ENCODE results near the gene SYNPR. TPM values are rescaled to one million over a fixed set of nuclear protein-coding genes. Genes with fewer than 3 reads are reported as not detected.

The SYNPR gene
- total RNA-seq, 2 experiments from 2014 or later, result not detected

DNA sequence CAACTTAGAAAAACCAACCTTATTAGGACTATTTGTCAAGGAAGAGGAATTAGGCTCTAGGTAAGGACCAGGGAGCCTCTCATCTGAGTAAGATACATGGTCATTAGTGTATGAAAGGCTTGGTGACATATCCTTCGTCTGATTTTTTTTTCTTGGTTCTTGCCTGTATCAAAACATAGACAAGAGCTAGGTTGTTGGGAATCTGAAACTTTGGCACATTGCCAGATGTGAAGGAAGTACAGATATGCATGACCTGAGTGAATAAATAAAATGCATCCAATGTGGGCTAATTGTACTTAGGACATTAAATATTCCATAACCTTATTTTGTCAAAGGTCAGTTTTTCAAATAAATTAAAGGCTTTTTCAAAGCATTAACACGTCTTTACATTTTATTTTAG, 151.8 kb downstream of the SYNPR start:
- Mint-ChIP-seq H3K4me1 (ENCODE audit: low read depth) (no peaks in the 10 kb centered on the region), H3K27ac (no peak overlapping the region), H3K27me3 (no peaks in the 10 kb centered on the region), H3K9me3 (no peaks in the 10 kb centered on the region), H3K36me3 (ENCODE audit: low read depth) (no peaks in the 10 kb centered on the region), H3K4me3 (no peak overlapping the region)
- intact Hi-C loops (cut with DNase I, micrococcal nuclease), result no loop called here
- Histone ChIP-seq H3K4me3 (ENCODE audit: low read length) (no peak overlapping the region), H3K36me3 (ENCODE audit: insufficient read depth, low read length) (no peaks in the 10 kb centered on the region), H3K9me3 (ENCODE audit: control insufficient read depth in 1 of 2, insufficient read depth in 1 of 2, low read length in 2 of 2) (no peaks in the 10 kb centered on the region), H3K27ac (ENCODE audit: low read depth in 1 of 2, low read length in 2 of 2) (no peak overlapping the region), H3K4me1 (ENCODE audit: insufficient read depth, low read length) (no peaks in the 10 kb centered on the region), H3K27me3 (ENCODE audit: control insufficient read depth in 1 of 2, insufficient read depth in 2 of 2, low read length in 2 of 2) (no peaks in the 10 kb centered on the region)
- ChIA-PET CTCF (interaction anchor here (0.8 to 1.0 kb wide), 2 partner anchors 15 to 22 kb away, joined by 3 to 4 read pairs; no protein-coding TSS in a partner anchor), POLR2A (no interaction called here)
- TF ChIP-seq, protein P1, sequence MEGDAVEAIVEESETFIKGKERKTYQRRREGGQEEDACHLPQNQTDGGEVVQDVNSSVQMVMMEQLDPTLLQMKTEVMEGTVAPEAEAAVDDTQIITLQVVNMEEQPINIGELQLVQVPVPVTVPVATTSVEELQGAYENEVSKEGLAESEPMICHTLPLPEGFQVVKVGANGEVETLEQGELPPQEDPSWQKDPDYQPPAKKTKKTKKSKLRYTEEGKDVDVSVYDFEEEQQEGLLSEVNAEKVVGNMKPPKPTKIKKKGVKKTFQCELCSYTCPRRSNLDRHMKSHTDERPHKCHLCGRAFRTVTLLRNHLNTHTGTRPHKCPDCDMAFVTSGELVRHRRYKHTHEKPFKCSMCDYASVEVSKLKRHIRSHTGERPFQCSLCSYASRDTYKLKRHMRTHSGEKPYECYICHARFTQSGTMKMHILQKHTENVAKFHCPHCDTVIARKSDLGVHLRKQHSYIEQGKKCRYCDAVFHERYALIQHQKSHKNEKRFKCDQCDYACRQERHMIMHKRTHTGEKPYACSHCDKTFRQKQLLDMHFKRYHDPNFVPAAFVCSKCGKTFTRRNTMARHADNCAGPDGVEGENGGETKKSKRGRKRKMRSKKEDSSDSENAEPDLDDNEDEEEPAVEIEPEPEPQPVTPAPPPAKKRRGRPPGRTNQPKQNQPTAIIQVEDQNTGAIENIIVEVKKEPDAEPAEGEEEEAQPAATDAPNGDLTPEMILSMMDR (IDR thresholded peaks at IDR 0.05), result no peak
- DNase-seq, result no peak
- no peak for ATAC-seq (ENCODE audit: poor library complexity)

DNA sequence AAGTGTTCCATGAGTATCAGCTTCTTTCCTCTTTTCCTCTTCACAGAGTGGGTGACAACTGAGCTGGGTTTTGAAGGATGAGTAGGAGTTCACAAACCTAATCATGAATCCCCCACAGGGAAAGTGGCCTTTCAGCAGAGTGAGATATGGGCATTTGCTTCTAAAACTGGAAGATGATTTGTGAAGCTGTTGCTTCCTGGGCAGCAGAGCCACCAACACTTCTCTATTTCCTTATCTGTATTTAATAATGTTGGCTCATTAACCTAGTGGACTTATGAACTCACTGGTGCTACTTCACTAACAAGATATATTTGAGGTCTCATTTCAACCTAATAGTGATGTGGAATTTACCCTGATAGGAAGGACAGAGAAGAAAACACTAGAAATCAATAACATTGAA, 152.8 kb downstream of the SYNPR start:
- Histone ChIP-seq H3K36me3 (ENCODE audit: insufficient read depth, low read length) (no peaks in the 10 kb centered on the region), H3K27ac (ENCODE audit: low read depth in 1 of 2, low read length in 2 of 2) (no peak overlapping the region), H3K27me3 (ENCODE audit: control insufficient read depth in 1 of 2, insufficient read depth in 2 of 2, low read length in 2 of 2) (no peaks in the 10 kb centered on the region), H3K9me3 (ENCODE audit: control insufficient read depth in 1 of 2, insufficient read depth in 1 of 2, low read length in 2 of 2) (no peaks in the 10 kb centered on the region), H3K4me1 (ENCODE audit: insufficient read depth, low read length) (no peaks in the 10 kb centered on the region), H3K4me3 (ENCODE audit: low read length) (no peak overlapping the region)
- POLR2A ChIA-PET, result no interaction called here
- ATAC-seq (ENCODE audit: poor library complexity) (no peak), DNase-seq (no peak)
- H3K36me3 Mint-ChIP-seq (ENCODE audit: low read depth), result no peaks in the 10 kb centered on the region
- no peak overlapping the region for H3K27ac Mint-ChIP-seq
- intact Hi-C loops (cut with DNase I, micrococcal nuclease), result no loop called here
- CTCF ChIA-PET, result interaction anchor here (0.8 to 1.0 kb wide), 2 partner anchors 16 to 23 kb away, joined by 3 to 4 read pairs; no protein-coding TSS in a partner anchor
- no peaks in the 10 kb centered on the region for H3K27me3 Mint-ChIP-seq
- no peaks in the 10 kb centered on the region for H3K4me1 Mint-ChIP-seq (ENCODE audit: low read depth)
- H3K9me3 Mint-ChIP-seq, result no peaks in the 10 kb centered on the region
- TF ChIP-seq, protein P1 (IDR thresholded peaks at IDR 0.05), result no peak
- H3K4me3 Mint-ChIP-seq, result no peak overlapping the region

DNA sequence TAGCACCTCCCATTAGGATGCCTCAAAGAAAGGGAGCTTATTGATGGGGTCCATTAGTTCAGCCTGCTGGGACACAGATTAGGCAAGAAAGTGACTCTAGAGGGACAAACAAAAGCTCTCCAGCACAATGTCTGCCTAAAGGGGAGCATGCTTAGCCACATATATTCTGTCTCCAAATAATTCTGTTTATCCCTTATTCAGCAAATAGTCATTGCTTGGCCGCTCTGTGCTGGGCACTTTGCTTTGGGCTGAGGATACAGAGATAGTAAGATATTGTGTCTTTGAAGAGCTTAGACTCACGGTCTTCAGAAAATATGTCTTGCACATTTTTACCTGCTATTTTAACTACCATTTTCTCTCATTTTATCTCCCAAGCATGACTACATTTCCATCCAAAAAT, 159.8 kb downstream of the SYNPR start:
- ATAC-seq (ENCODE audit: poor library complexity), result no peak
- H3K27me3 ChIP-seq (ENCODE audit: control insufficient read depth in 1 of 2, insufficient read depth in 2 of 2, low read length in 2 of 2), result no peaks in the 10 kb centered on the region
- no peaks in the 10 kb centered on the region for H3K4me1 ChIP-seq (ENCODE audit: insufficient read depth, low read length)
- no peak overlapping the region for H3K27ac ChIP-seq (ENCODE audit: low read depth in 1 of 2, low read length in 2 of 2)
- no peak overlapping the region for H3K4me3 ChIP-seq (ENCODE audit: low read length)
- no peaks in the 10 kb centered on the region for H3K4me1 Mint-ChIP-seq (ENCODE audit: low read depth)
- H3K27me3 Mint-ChIP-seq, result no peaks in the 10 kb centered on the region
- H3K36me3 Mint-ChIP-seq (ENCODE audit: low read depth), result no peaks in the 10 kb centered on the region
- intact Hi-C loops (cut with DNase I, micrococcal nuclease), result no loop called here
- ChIA-PET CTCF (no interaction called here), POLR2A (no interaction called here)
- no peaks in the 10 kb centered on the region for H3K36me3 ChIP-seq (ENCODE audit: insufficient read depth, low read length)
- DNase-seq, result no peak
- no peak overlapping the region for H3K4me3 Mint-ChIP-seq
- H3K9me3 ChIP-seq (ENCODE audit: control insufficient read depth in 1 of 2, insufficient read depth in 1 of 2, low read length in 2 of 2), result peaks cover 0 to 3% of the 10 kb centered on the region in 2 experiments
- TF ChIP-seq, protein P1 (IDR thresholded peaks at IDR 0.05), result no peak
- H3K27ac Mint-ChIP-seq, result no peak overlapping the region
- H3K9me3 Mint-ChIP-seq, result no peaks in the 10 kb centered on the region
